ENCODE measurements around the gene LRBA. TPM values are rescaled to one million over a fixed set of nuclear protein-coding genes. Genes with fewer than 3 reads are reported as not detected.
"Not testable (repeated sequence)": the region's sequence is repeated elsewhere in the genome, so short reads cannot be mapped to it uniquely, and the experiment has no call there.

The LRBA gene
- polyA plus RNA-seq, 1 donor: 52.8 TPM

DNA sequence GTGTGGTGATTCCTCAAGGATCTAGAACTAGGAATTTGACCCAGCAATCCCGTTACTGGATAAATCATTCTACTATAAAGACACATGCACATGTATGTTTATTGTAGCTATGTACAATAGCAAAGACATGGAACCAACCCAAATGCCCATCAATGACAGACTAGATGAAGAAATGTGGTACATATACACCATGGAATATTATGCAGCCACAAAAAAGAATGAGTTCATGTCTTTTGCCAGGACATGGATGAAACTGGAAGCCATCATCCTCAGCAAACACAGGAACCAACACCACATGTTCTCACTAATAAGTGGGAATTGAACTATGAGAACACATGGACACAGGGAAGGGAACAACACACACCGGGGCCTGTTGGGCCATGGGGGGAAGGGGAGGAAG is 450.1 kb downstream of the LRBA start:
- DNase-seq; H3K4me3 ChIP-seq (ENCODE audit: low read length); H3K4me1 ChIP-seq (ENCODE audit: control insufficient read depth, insufficient read depth, low read length); H3K27me3 ChIP-seq (ENCODE audit: control insufficient read depth, insufficient read depth, low read length); H3K27ac ChIP-seq (ENCODE audit: low read length); H3K36me3 ChIP-seq (ENCODE audit: control insufficient read depth, insufficient read depth, low read length); H3K9me3 ChIP-seq (ENCODE audit: control insufficient read depth, low read depth, low read length): not testable (repeated sequence)
- WGBS (ENCODE audit: insufficient coverage, low lambda C conversion rate): no CpG with 5 or more reads among the region's 2 CpGs

DNA sequence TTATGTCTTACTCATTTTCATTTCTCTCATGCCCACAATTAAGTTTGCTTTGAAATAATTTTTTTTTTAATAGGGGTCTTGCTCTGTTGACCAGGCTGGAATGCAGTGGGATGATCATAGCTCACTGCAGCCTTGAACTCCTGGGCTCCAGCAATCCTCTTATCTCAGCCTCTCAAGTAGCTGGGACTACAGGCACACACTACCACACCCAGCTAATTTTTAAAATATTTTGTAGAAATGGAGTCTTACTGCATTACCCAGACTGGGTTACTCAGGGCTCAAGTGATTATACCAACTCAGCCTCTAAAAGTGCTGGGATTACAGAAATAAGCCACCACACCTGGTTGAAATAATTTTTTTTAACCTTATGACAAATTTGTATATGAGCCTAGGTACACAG is 452.3 kb downstream of the LRBA start:
- H3K9me3 ChIP-seq (ENCODE audit: control insufficient read depth, low read depth, low read length): no peaks in the 10 kb centered on the region
- H3K36me3 ChIP-seq (ENCODE audit: control insufficient read depth, insufficient read depth, low read length): peaks cover 6% of the 10 kb centered on the region
- H3K27me3 ChIP-seq (ENCODE audit: control insufficient read depth, insufficient read depth, low read length): no peaks in the 10 kb centered on the region
- no peak overlapping the region for H3K4me3 ChIP-seq (ENCODE audit: low read length)
- H3K27ac ChIP-seq (ENCODE audit: low read length): no peak overlapping the region
- no peaks in the 10 kb centered on the region for H3K4me1 ChIP-seq (ENCODE audit: control insufficient read depth, insufficient read depth, low read length)
- no peak for DNase-seq

DNA sequence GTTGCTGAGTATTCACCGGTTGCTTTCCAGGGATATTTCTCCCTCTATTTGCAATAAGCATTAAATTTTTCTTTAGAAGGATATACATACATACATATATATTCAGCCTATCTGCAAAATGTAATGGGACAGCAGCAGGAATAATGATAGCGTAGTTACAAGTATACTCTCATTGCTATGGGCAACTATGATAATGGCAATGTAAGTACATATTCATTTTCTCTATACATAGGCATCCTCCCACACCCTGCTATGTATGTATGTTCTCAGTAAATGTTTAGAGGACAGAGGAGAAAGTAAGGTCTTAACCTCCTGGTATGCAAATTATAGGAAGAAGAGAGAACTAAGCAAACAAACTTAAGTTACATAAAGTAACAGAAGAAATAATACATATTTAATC is 452.8 kb downstream of the LRBA start:
- Histone ChIP-seq H3K27ac (ENCODE audit: low read length) (no peak overlapping the region), H3K4me3 (ENCODE audit: low read length) (no peak overlapping the region), H3K9me3 (ENCODE audit: control insufficient read depth, low read depth, low read length) (no peaks in the 10 kb centered on the region), H3K36me3 (ENCODE audit: control insufficient read depth, insufficient read depth, low read length) (peaks cover 6% of the 10 kb centered on the region), H3K4me1 (ENCODE audit: control insufficient read depth, insufficient read depth, low read length) (no peaks in the 10 kb centered on the region), H3K27me3 (ENCODE audit: control insufficient read depth, insufficient read depth, low read length) (no peaks in the 10 kb centered on the region)
- WGBS (ENCODE audit: insufficient coverage, low lambda C conversion rate): no CpG with 5 or more reads among the region's 2 CpGs
- DNase-seq: no peak

DNA sequence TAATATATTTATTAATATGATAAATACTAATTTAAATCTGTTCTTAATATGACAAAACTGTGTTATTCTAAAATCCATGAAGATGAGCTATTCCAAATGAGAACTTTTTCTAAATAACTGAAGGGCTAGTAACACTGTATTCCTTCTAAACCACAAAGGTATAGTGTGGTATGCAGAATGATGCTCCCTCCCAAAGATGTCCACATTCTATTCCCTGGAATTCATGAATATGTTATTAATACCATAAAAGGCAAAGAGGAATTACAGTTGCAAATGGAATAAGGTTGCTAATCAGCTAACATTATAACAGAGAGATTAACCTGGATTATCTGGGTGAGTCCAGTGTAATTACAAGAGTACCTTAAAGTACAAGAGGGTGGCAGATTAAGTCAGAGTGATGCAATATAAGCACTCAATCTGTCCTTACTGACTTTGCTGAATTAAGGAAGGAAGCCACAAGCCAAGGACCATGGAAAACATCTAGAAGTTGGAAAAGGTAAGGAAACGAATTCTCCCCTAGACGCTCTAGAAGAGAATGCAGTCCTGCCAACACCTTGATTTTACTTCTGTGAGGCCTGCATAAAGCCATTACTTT is 453.8 kb downstream of the LRBA start:
- H3K27ac ChIP-seq (ENCODE audit: low read length): no peak overlapping the region
- no peaks in the 10 kb centered on the region for H3K9me3 ChIP-seq (ENCODE audit: control insufficient read depth, low read depth, low read length)
- peaks cover 6% of the 10 kb centered on the region for H3K36me3 ChIP-seq (ENCODE audit: control insufficient read depth, insufficient read depth, low read length)
- 100% methylated on average over 2 of the region's 2 CpGs for WGBS (ENCODE audit: insufficient coverage, low lambda C conversion rate)
- no peak for DNase-seq
- no peak overlapping the region for H3K4me3 ChIP-seq (ENCODE audit: low read length)
- no peaks in the 10 kb centered on the region for H3K27me3 ChIP-seq (ENCODE audit: control insufficient read depth, insufficient read depth, low read length)
- no peaks in the 10 kb centered on the region for H3K4me1 ChIP-seq (ENCODE audit: control insufficient read depth, insufficient read depth, low read length)

DNA sequence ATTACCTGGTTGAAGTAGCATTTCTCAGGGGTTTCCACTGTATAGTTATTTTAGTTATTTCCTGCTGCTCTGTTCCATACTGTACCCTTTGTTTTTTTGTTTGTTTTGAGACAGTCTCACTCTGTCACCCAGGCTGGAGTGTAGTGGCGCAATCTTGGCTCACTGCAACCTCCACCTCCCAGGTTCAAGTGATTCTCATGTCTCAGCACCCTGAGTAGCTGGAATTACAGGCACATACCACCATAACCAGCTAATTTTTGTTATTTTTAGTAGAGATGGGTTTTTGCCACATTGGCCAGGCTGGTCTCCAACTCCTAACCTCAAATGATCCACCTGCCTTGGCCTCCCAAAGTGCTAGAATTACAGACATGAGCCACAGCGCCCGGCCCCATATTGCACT is 457.3 kb downstream of the LRBA start:
- H3K9me3 ChIP-seq (ENCODE audit: control insufficient read depth, low read depth, low read length): not testable (repeated sequence)
- no CpG with 5 or more reads among the region's 3 CpGs for WGBS (ENCODE audit: insufficient coverage, low lambda C conversion rate)

DNA sequence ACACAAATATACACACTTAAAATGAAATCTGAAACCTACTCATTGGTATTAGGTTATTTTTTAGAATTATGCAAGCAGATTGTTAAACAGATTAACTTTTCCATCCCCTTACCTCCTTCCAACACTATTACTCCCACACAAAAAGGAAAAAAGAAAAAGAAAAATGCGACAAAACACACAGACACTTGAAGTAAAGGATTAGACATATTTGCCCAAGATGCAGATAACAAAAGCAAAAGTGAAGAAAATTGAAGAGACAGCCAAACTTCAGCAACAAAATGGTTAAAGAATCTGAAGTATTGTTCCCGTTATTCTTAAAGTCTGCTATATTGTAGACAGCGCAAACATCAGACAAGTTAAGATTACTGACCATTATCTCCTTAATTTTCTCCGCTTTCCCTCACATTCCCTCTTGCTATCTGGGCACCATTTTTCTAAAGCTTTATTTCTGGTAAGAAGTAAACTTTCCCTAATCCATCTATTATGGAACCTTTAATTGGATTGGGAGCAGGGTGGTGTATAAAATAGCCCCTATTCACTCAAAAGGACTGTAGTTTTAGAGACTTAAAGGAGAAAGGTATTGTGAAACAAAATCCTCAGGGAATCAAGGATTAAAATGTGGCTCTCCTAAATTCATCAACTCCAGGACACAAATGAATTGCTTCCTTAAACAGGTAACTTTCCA is 467.8 kb downstream of the LRBA start:
- no peaks in the 10 kb centered on the region for H3K4me1 ChIP-seq (ENCODE audit: control insufficient read depth, insufficient read depth, low read length)
- WGBS (ENCODE audit: insufficient coverage, low lambda C conversion rate): 80% methylated on average over 2 of the region's 4 CpGs
- DNase-seq: no peak
- no peak overlapping the region for H3K4me3 ChIP-seq (ENCODE audit: low read length)
- no peak overlapping the region for H3K27ac ChIP-seq (ENCODE audit: low read length)
- H3K27me3 ChIP-seq (ENCODE audit: control insufficient read depth, insufficient read depth, low read length): no peaks in the 10 kb centered on the region
- no peaks in the 10 kb centered on the region for H3K36me3 ChIP-seq (ENCODE audit: control insufficient read depth, insufficient read depth, low read length)
- no peaks in the 10 kb centered on the region for H3K9me3 ChIP-seq (ENCODE audit: control insufficient read depth, low read depth, low read length)

More for the DNA sequence above, 457.3 kb downstream of the LRBA start:
- not testable (repeated sequence) for H3K4me1 ChIP-seq (ENCODE audit: control insufficient read depth, insufficient read depth, low read length); H3K4me3 ChIP-seq (ENCODE audit: low read length); H3K27me3 ChIP-seq (ENCODE audit: control insufficient read depth, insufficient read depth, low read length); H3K36me3 ChIP-seq (ENCODE audit: control insufficient read depth, insufficient read depth, low read length); H3K27ac ChIP-seq (ENCODE audit: low read length); DNase-seq

DNA sequence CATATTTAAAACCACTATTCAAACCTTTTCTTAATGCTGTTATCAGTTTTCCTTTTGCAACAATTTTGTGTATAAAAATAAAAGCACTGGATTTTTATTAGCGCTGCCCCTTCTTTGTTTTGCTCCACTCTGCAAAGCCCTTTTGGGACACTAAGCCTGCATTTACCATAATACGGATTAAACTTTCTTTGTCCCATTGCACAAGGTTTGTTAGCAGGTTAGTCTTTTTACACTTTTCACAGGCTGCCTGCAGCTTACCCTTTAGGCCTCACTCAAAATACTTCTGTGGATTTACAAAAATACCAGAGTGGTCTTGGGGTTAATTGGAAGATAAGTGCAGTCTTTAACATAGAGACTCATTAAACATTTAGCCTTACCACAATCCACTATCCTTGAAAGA is 468.8 kb downstream of the LRBA start:
- WGBS (ENCODE audit: insufficient coverage, low lambda C conversion rate): 100% methylated on average over 2 of the region's 2 CpGs
- Histone ChIP-seq H3K27ac (ENCODE audit: low read length) (no peak overlapping the region), H3K4me3 (ENCODE audit: low read length) (no peak overlapping the region), H3K4me1 (ENCODE audit: control insufficient read depth, insufficient read depth, low read length) (no peaks in the 10 kb centered on the region), H3K27me3 (ENCODE audit: control insufficient read depth, insufficient read depth, low read length) (no peaks in the 10 kb centered on the region), H3K36me3 (ENCODE audit: control insufficient read depth, insufficient read depth, low read length) (no peaks in the 10 kb centered on the region), H3K9me3 (ENCODE audit: control insufficient read depth, low read depth, low read length) (no peaks in the 10 kb centered on the region)
- DNase-seq: no peak

DNA sequence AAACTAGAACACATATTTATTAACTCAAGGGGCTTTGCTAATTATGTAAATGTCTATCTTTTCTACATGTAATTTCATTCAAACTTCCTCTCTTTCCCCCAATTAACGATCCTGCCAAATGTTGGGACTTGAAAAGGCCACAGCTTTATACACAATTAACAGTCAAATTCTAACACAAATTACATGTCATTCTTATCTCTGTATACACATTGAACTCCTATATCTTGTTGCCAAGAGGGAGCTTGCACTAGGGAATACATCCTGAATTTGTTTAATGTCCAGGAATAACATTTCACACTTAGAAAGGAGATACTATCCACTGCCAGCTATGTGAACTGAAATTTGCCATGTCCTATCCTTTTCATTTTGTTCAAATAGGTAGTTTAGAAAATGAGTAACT is 472.0 kb downstream of the LRBA start:
- Histone ChIP-seq H3K27me3 (ENCODE audit: control insufficient read depth, insufficient read depth, low read length) (no peaks in the 10 kb centered on the region), H3K4me1 (ENCODE audit: control insufficient read depth, insufficient read depth, low read length) (no peaks in the 10 kb centered on the region), H3K4me3 (ENCODE audit: low read length) (no peak overlapping the region), H3K9me3 (ENCODE audit: control insufficient read depth, low read depth, low read length) (no peaks in the 10 kb centered on the region), H3K27ac (ENCODE audit: low read length) (no peak overlapping the region), H3K36me3 (ENCODE audit: control insufficient read depth, insufficient read depth, low read length) (no peaks in the 10 kb centered on the region)
- no peak for DNase-seq
- WGBS (ENCODE audit: insufficient coverage, low lambda C conversion rate): 50% methylated on average over 1 of the region's 1 CpG

DNA sequence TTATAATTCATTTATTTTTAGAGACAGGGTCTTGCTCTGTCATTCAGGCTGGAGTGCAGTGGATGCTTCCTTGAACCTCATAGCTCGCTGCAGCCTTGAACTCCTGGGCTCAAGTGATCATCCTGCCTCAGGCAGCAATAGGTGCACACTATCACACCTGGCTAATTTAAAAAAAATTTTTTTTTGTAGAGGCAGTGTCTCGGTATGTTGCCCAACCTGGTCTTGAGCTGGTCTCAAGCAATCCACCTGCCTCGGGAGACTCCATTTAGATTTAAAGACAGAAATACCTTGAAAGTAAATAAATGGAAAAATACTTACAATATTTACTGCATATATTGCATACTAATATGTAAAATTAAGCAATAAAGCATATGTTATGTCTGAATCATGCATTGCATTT is 473.4 kb downstream of the LRBA start:
- no peaks in the 10 kb centered on the region for H3K27me3 ChIP-seq (ENCODE audit: control insufficient read depth, insufficient read depth, low read length)
- no peak for DNase-seq
- H3K4me3 ChIP-seq (ENCODE audit: low read length): no peak overlapping the region
- H3K4me1 ChIP-seq (ENCODE audit: control insufficient read depth, insufficient read depth, low read length): no peaks in the 10 kb centered on the region
- H3K36me3 ChIP-seq (ENCODE audit: control insufficient read depth, insufficient read depth, low read length): no peaks in the 10 kb centered on the region
- H3K9me3 ChIP-seq (ENCODE audit: control insufficient read depth, low read depth, low read length): peaks cover 2% of the 10 kb centered on the region
- WGBS (ENCODE audit: insufficient coverage, low lambda C conversion rate): 88% methylated on average over 2 of the region's 3 CpGs
- no peak overlapping the region for H3K27ac ChIP-seq (ENCODE audit: low read length)

DNA sequence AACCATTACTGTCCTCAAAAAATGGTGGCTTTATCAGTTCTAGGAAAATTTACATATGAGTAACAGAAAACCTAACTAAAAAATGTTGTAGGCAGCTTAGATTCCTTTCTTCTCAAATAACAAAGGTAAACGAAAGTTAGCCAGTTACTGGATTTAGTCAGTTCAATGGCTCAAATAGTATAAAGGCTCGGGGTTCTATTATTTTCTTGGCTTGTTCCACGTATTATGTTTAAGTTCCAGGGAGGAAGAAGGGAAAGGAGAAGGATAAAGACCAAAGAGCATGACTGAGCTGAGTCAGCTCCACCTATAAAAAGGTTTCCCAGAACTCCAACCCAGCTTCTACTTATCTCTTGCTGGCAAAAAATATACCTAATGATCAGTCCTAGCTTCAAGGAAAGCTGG is 474.1 kb downstream of the LRBA start:
- WGBS (ENCODE audit: insufficient coverage, low lambda C conversion rate): 40% methylated on average over 1 of the region's 3 CpGs
- Histone ChIP-seq H3K27ac (ENCODE audit: low read length) (peak overlapping the region; percentile 22), H3K27me3 (ENCODE audit: control insufficient read depth, insufficient read depth, low read length) (no peaks in the 10 kb centered on the region), H3K4me3 (ENCODE audit: low read length) (no peak overlapping the region), H3K4me1 (ENCODE audit: control insufficient read depth, insufficient read depth, low read length) (no peaks in the 10 kb centered on the region), H3K9me3 (ENCODE audit: control insufficient read depth, low read depth, low read length) (peaks cover 2% of the 10 kb centered on the region), H3K36me3 (ENCODE audit: control insufficient read depth, insufficient read depth, low read length) (no peaks in the 10 kb centered on the region)
- DNase-seq: peak; percentile 7 to 61

DNA sequence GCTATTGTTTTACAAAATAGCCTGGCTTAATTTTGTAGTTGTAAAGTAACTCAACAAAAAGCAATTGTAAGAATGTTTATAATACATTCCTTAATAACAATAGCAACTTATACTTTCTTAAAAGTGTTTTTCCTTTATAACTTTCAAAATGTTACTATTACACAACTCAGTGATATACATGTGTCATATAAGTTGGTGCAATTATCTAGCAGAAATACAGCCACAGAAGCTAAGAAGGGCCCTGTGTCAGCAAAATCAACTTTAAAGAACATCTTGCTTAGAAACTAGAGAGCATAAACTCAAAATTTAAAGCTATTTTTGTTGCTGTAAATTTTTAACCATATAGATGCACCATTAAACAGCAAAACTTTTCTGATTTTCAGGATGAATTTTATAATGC is 474.5 kb downstream of the LRBA start:
- peaks cover 2% of the 10 kb centered on the region for H3K9me3 ChIP-seq (ENCODE audit: control insufficient read depth, low read depth, low read length)
- no peaks in the 10 kb centered on the region for H3K27me3 ChIP-seq (ENCODE audit: control insufficient read depth, insufficient read depth, low read length)
- no peak overlapping the region for H3K4me3 ChIP-seq (ENCODE audit: low read length)
- DNase-seq: peak in 1 of 2 donors; percentile 40
- no peaks in the 10 kb centered on the region for H3K36me3 ChIP-seq (ENCODE audit: control insufficient read depth, insufficient read depth, low read length)
- no peaks in the 10 kb centered on the region for H3K4me1 ChIP-seq (ENCODE audit: control insufficient read depth, insufficient read depth, low read length)
- peak overlapping the region; percentile 22 for H3K27ac ChIP-seq (ENCODE audit: low read length)

All from large intestine (tissue), 3 donors.